ENCODE data around the gene CLSTN3.
A peak's percentile ranks its signal among the peaks of the same experiment; 100 is the strongest.

Gene CLSTN3

GRCh38 chr12:7128681-7129286 is 1.4 kb upstream of the CLSTN3 start, which contains the start of gene RBP5:
Gene RBP5, minus strand, starts transcription at chr12:7128889. Its CDS starts 114 bp downstream, at chr12:7128775.
- DNase-seq = no peak

- DNase-seq = no peak
Observed at GRCh38 chr12:7129287-7129871, 792 bp upstream of the CLSTN3 start.

- no peak for DNase-seq
Observed at GRCh38 chr12:7130701-7131501, 730 bp downstream of the CLSTN3 start.

DNA sequence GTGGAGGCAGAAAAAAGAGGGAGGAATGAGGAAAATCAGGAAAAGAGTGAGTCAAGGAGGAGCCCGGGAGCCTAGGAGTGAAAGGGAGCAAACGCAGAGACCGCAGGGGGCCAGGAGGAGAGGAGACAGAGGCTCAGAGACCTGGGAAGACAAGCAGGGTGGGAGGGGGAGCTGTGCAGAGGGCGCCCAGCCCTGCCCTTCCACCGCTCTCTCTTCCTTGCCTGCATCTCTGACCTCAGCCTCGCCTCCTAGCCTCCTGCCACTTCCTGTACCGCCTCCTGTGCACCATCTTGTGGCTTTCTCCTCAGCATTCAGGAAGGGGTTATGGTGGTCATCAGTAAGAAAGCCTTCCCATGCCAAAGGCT is 1.3 kb downstream of the CLSTN3 start:
- no peak for DNase-seq

GRCh38 chr12:7134396-7135166 is 4.4 kb downstream of the CLSTN3 start:
- no peak for DNase-seq

DNA sequence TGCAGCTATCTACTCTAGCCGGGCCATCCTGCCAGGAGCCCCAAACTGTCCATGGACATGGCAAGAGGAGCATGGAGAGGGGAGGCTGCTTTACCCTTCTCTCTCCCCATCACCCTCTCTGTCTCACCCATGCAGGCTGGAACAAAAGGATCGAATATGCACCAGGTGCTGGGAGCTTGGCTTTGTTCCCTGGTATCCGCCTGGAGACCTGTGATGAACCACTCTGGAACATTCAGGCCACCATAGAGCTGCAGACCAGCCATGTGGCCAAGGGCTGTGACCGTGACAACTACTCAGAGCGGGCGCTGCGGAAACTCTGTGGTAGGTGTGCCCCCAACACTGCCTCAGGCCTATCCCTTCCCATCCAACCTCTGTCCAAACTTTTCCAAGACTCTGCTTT is 5.9 kb downstream of the CLSTN3 start:
- no peak for DNase-seq

DNA sequence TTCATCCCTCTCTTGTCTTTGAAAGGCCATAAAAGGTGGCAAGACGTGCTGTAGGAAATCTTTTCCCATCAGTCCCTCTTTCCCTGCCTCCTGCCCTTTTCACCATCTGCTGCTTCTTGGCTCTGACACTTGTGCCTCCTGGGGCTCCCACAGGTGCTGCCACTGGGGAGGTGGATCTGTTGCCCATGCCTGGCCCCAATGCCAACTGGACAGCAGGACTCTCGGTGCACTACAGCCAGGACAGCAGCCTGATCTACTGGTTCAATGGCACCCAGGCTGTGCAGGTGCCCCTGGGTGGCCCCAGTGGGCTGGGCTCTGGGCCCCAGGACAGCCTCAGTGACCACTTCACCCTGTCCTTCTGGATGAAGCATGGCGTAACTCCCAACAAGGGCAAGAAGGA is 6.5 kb downstream of the CLSTN3 start:
- no peak for DNase-seq

DNA sequence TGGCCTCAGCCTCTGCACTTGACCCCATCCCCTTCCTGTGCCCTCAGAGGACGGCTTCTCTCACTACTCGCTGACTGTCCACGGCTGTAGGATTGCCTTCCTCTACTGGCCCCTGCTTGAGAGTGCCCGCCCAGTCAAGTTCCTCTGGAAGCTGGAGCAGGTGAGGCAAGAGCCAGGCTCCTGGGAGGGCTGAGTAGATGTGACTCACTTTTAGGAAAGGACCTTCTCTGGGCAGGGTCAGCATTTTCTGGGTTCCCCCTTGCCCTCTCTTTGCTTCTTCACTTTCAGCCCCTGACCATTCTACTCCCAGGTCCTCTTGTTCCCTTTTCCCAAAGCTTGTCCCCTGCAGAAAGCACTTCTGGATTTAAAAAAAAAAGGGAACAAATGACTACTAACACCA is 7.7 kb downstream of the CLSTN3 start:
- DNase-seq = no peak

DNA sequence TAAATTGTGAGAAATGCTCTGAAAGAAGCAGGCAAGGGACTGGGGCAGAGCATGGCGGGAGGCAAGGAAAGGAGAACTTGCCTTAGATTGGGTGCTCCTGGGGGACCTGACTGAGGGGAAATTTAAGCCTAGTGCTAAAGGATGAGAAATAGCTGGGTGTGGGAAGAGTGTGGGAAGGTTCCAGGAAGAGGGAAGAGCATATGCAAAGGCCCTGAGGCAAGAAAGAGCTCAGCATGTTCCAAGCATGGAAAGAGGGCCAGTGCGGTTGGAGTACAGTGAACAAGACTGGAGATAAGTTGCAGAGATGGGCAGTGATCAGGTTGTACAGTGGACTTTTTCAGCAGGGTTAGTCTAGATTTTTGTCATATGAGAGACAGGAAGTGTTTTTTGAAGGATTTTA is 9.0 kb downstream of the CLSTN3 start:
- DNase-seq = no peak

GRCh38 chr12:7141351-7142005 is 11.3 kb downstream of the CLSTN3 start:
- no peak for DNase-seq

DNA sequence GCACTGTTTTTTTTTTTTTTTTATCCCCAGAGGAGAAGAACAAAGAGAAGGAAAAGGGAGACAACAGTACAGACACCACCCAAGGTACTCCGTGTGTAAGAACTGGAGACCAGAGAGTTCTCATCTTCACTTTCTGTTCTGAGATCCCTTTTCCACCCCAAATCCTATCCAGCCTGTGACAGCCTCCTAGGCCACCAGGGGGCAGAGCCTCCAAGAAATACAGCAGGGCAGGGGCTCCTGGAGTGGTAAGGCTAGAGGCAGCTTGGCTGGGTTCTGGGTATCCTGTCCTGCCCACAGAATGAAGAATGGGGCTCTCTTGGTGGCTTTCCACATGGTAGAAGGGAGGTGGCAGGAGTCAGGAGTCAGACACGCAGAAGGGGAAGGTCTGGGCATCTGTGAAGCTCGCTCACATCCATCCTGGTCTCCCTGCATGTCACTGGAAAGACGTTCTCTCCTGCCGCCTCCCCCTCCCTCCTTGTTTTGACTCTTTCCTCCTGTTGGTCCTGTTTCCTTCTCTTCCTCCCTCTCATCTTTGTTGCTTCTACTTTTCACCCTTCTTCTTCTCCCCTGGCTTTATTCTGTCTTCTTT is 12.0 kb downstream of the CLSTN3 start:
- DNase-seq = no peak

- DNase-seq = no peak
Observed at GRCh38 chr12:7142809-7143465, 12.8 kb downstream of the CLSTN3 start.

DNA sequence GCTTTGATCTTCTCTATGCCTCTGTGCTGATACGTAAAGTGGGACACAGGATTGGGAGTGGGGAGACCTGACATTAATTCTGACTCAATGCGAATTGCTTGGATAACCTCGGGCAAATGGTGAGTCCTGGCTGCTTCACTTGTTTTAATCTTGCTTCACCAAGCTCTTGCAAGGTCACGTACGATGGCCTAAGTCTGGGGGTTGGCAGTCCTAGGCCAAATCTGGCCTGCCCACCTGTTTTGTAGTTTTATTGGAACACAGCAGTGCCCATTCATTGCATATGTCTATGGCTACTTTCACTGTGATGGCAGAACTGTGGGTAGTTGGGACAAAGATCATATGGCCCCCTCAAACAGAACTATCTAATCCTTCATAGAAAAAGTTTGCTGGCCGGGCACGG is 13.4 kb downstream of the CLSTN3 start:
- no peak for DNase-seq

- DNase-seq = peak; percentile 8
Observed at GRCh38 chr12:7144414-7145120, 14.4 kb downstream of the CLSTN3 start.

DNA sequence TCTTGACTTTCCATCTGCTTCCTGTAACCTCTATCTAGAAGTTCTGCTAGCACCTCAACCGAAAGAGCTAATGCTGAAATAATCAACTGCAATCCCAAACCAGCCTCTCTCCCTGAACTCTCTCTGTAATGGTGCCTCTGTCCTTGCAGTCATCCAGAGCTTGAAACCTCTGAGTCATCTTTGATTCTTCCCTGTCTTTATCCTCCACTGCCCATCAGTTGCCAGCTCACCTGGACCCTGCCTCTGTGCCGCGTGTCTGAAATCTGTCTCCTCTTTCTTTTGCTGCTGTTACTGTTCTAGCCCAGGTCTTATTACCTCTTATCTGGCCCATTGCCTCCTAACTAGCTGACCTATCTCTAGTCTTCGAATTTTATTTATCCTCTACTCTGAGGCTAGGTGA is 15.5 kb downstream of the CLSTN3 start:
- no peak for DNase-seq

DNA sequence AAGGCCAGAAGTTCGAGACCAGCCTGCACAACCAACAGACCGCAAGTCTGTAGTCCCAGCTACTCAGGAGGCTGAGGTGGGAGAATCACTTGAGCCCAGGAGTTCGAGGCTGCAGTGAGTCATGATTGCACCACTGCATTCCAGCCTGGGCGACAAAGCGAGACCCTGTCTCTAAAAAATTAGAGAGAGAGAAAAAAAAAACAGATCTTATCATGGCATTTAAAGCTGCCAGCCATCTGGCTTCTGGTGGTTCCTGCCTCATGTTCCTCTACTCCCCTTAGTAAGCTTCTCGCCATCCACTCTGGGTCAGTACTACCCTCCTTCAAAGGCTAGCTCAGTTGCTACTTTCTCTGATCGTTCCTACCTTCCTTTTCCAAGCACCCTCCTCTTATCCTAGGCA is 16.1 kb downstream of the CLSTN3 start:
- DNase-seq = no peak

DNA sequence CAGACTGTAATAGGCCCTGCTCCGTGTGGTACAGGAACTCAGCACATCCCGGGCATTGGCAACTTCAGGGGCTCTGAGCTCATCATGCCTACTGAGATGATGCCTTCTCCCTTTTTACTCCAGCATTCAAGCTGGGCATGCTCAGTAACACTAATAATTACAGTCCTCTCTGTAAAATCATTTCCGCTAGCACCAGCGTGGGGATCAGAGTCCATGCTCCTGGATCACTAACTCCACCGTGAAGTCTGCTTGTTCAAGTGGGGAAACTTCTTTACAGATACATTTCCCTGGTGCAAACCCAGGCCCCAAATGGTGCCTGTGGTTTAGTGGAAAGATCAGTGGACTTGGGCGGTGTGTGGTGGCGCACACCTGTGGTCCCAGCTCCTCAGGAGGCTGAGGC is 16.7 kb downstream of the CLSTN3 start:
- no peak for DNase-seq

DNA sequence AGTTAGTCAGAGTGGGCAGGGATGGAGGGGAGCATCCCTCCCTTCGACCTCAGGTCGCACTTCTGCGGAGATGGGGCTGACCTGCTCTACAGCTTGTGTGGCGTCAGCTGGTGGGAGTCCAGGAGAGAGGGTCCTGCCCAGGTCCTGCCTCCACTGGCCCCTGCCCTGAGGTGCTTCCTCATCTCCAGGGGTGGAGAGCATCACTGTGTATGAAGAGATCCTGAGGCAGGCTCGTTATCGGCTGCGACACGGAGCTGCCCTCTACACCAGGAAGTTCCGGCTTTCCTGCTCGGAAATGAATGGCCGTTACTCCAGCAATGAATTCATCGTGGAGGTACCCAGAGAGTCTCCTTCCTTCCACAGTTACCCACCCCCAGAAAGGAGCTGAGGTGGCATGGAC is 20.2 kb downstream of the CLSTN3 start:
- DNase-seq = no peak

DNA sequence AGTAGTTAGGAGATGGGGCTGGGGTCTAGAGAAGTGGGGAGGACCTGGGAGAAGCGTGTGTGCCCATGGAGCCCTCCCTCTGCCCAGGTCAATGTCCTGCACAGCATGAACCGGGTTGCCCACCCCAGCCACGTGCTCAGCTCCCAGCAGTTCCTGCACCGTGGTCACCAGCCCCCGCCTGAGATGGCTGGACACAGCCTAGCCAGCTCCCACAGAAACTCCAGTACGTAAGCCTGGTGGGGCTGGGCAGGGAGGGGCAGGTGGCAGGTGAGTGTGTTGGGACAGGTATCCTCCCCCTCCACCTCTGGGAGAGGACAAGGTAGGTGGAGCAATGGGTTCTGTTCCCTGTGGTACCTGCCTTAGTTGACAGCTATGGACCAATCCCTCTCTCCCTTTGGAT is 20.7 kb downstream of the CLSTN3 start:
- DNase-seq = no peak

DNA sequence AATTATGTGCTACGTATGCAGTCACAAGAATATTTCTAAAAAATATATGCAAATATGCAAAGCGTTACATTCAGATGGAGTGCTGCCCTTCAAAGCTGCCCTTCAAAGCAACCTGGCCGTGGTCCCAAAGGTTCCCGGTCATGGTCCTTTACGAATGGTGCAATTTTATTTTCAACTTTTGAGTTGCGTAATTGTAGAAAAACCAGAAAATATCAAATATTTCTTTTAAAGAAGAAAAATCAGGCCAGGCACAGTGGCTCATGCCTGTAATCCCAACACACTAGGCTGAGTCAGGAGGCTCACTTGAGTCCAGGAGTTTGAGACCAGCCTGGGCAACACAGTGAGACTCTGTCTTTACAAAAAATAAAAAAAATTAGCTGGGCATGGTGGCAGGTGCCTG is 21.4 kb downstream of the CLSTN3 start:
- DNase-seq = no peak

GRCh38 chr12:7152818-7153217 is 22.6 kb downstream of the CLSTN3 start:
- DNase-seq = no peak
